Transverse colon (tissue), 4 donors: ENCODE results near the gene PIGC. TPM values are rescaled to one million over a fixed set of nuclear protein-coding genes. Genes with fewer than 3 reads are reported as not detected.
A peak's percentile ranks its signal among the peaks of the same experiment; 100 is the strongest.

Source experiments
- DNase-seq: peaks from one replicate; pipeline ENCODE4 v3.0.0-alpha.2; 2019
- H3K27ac ChIP-seq, 4 donors: fragments of 200-600 bp; sonication (generic); 2 replicates each; pipeline ENCODE4 v1.5.1; 2016 to 2018; ENCODE audit warnings: inconsistent platforms in 4 of 4
- H3K27me3 ChIP-seq: fragments of 200-600 bp; sonication (generic); 2 replicates; pipeline ENCODE4 v1.5.1; 2017; ENCODE audit warnings: inconsistent platforms
- H3K36me3 ChIP-seq, 4 donors: fragments of 200-600 bp; sonication (generic); 2 replicates each; pipeline ENCODE4 v1.5.1; 2017 to 2019; ENCODE audit warnings: inconsistent platforms in 4 of 4
- H3K4me1 ChIP-seq, 4 donors: fragments of 200-600 bp; sonication (generic); 2 replicates each; pipeline ENCODE4 v1.5.1; 2017 to 2020; ENCODE audit warnings: inconsistent platforms in 4 of 4
- H3K4me3 ChIP-seq, 4 donors: fragments of 200-600 bp; sonication (generic); 1 replicate in 1 of 4; 2 replicates in 3 of 4; pipeline versions ENCODE4 v1.5.1 to v1.6.1; 2017 to 2019; ENCODE audit warnings: inconsistent platforms in 4 of 4
- H3K9me3 ChIP-seq, 2 donors: fragments of 200-600 bp; sonication (generic); 2 replicates each; pipeline ENCODE4 v1.5.1; 2017 to 2019; ENCODE audit warnings: inconsistent platforms in 2 of 2
- EP300 ChIP-seq: sonication (generic); formaldehyde crosslinking; IDR thresholded peaks from one replicate; pipeline ENCODE4 v1.6.1; 2017; ENCODE audit warnings: antibody characterized with exemption, low read depth
- POLR2A ChIP-seq: fragments of 450-650 bp; IDR thresholded peaks from one replicate; pipeline ENCODE4 v1.6.1; 2016; ENCODE audit warnings: antibody characterized with exemption, mild to moderate bottlenecking, moderate library complexity
- POLR2AphosphoS5 ChIP-seq, 3 donors: sonication (generic); formaldehyde crosslinking; IDR thresholded peaks; one replicate each; pipeline ENCODE4 v1.6.1; 2016; ENCODE audit warnings: antibody characterized with exemption in 3 of 3
- WGBS, 2 donors: methylation state at CpG; one replicate each; pipeline ENCODE4 v1.1.5; 2018; ENCODE audit warnings: low coverage in 1 of 2; 5-methylcytosine and 5-hydroxymethylcytosine counted together
- in situ Hi-C, 4 donors: fragments of 200-750 bp; cut with MboI; loops; one replicate each; pipeline versions ENCODE4 v1.15.0 to v1.15.1; 2017; ENCODE audit warnings: low sequenced_read_pairs in 3 of 4, low pct_ligation_motif_present in 1 of 4, low pct_unique_long_range_greater_than_20kb in 1 of 4
- intact Hi-C: fragments of 100-400 bp; cut with DNase I; formaldehyde crosslinking; loops from one replicate; pipeline ENCODE4 v1.15.1; 2023; ENCODE audit warnings: low total_unique reads
- total RNA-seq, 4 donors: library from RNA; depleted of rRNA; stranded (reverse); fragments of >200 nt; gene quantifications; one replicate each; pipeline ENCODE4 v1.1.0, GENCODE V29; 2016
- TF ChIP-seq, protein P1 (sequence below), 5 experiments: fragments of 200-600 bp in 3 of 5; fragments of 450-650 bp in 2 of 5; sonication (generic) in 3 of 5; IDR thresholded peaks; 1 replicate in 2 of 5; 2 replicates in 3 of 5; pipeline ENCODE4 v1.5.1; 2016 to 2017; ENCODE audit warnings: antibody characterized with exemption in 5 of 5, inconsistent platforms in 3 of 5, mild to moderate bottlenecking in 2 of 5, moderate library complexity in 1 of 5

Gene PIGC
- total RNA-seq, 4 donors from 2014 or later = 9.8 to 43.8 (median 22.8) TPM

DNA sequence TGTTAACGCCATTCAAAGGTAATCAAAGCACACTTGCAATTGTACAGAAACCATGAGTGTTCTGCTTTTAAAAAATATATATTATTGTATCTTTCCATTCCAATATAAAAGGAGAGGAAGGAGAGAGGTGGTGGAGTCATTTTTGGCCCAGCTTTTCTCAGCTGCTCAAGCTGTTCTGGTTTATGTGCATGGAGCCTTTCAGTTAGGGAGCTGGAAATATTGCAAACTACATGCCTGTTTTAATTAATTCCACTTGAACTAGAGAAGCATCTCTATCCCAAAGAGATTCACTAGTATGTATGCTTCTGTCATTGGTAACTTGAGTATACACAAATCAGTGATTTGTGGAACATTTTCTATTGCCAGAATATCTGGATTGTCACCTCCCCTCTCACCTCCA lies 51.9 kb downstream of the PIGC start:
- no peaks in the 10 kb centered on the region for H3K36me3 ChIP-seq
- H3K9me3 ChIP-seq = no peaks in the 10 kb centered on the region
- TF ChIP-seq, protein P1, sequence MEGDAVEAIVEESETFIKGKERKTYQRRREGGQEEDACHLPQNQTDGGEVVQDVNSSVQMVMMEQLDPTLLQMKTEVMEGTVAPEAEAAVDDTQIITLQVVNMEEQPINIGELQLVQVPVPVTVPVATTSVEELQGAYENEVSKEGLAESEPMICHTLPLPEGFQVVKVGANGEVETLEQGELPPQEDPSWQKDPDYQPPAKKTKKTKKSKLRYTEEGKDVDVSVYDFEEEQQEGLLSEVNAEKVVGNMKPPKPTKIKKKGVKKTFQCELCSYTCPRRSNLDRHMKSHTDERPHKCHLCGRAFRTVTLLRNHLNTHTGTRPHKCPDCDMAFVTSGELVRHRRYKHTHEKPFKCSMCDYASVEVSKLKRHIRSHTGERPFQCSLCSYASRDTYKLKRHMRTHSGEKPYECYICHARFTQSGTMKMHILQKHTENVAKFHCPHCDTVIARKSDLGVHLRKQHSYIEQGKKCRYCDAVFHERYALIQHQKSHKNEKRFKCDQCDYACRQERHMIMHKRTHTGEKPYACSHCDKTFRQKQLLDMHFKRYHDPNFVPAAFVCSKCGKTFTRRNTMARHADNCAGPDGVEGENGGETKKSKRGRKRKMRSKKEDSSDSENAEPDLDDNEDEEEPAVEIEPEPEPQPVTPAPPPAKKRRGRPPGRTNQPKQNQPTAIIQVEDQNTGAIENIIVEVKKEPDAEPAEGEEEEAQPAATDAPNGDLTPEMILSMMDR (IDR thresholded peaks at IDR 0.05) = no peak
- no peak for TF ChIP-seq EP300
- no peak for TF ChIP-seq POLR2A
- no peak for TF ChIP-seq POLR2AphosphoS5 (IDR thresholded peaks at IDR 0.05)
- peak overlapping the region; percentile 16 to 58 (median 23) for H3K27ac ChIP-seq
- 92 to 100% methylated on average over 1 of the region's 1 CpG for whole genome bisulfite sequencing, 2 donors
- in situ Hi-C loops (loop anchor here in 1 of 4 donors (25.0 kb wide), 1 partner anchor 205 kb away; no protein-coding TSS in a partner anchor), intact Hi-C loops (no loop called here)
- H3K4me3 ChIP-seq = no peak overlapping the region
- no peak for DNase-seq
- H3K27me3 ChIP-seq = no peaks in the 10 kb centered on the region
- peaks cover 11 to 39% (median 17%) of the 10 kb centered on the region in 4 donors for H3K4me1 ChIP-seq

Other genes starting within 250 kb of the PIGC start
- gene C1orf105, start 23.4 kb downstream of the PIGC start, total RNA-seq = not detected
- gene SUCO, start 89.1 kb upstream of the PIGC start, total RNA-seq = 10 to 100 TPM; 10.1 to 48.4 (median 21.6) TPM
- gene FASLG, start 215.0 kb upstream of the PIGC start, total RNA-seq = 1 to 10 TPM in 1 of 4 donors, under 1 TPM in 1, not detected in 2; 0.68 to 2.2 TPM